Measurements from ENCODE around the gene PRRG3. TPM values are rescaled to one million over a fixed set of nuclear protein-coding genes. Genes with fewer than 3 reads are reported as not detected.

Gene PRRG3
- total RNA-seq, 1 donor from 2014 or later = 5.6 TPM

DNA sequence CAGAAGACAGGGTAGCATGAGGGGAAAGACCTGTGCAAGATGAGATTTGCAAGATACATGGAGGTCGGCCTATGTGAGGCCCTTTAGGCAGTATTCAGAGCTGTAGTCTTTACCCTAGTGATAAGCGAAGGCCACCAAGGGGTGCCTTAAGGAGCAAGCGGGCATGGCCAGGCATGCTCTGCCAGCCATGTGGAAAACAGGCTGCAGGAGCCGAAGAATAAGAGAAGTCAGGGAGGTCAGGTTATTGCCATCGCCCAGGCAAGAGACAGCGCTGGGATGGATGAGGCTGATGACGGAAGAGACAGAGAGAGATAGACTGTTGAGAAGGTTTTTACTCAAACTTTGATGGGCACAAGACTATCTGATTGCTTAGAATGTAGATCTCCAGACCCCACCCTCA is 13.6 kb downstream of the PRRG3 start:
- Mint-ChIP-seq H3K27ac (no peak overlapping the region), H3K4me3 (ENCODE audit: low read depth) (no peak overlapping the region), H3K9me3 (ENCODE audit: low read depth) (peaks cover 9% of the 10 kb centered on the region), H3K36me3 (ENCODE audit: insufficient read depth) (no peaks in the 10 kb centered on the region), H3K27me3 (peaks cover 7% of the 10 kb centered on the region), H3K4me1 (ENCODE audit: low read depth) (no peaks in the 10 kb centered on the region)
- TF ChIP-seq, protein P1, sequence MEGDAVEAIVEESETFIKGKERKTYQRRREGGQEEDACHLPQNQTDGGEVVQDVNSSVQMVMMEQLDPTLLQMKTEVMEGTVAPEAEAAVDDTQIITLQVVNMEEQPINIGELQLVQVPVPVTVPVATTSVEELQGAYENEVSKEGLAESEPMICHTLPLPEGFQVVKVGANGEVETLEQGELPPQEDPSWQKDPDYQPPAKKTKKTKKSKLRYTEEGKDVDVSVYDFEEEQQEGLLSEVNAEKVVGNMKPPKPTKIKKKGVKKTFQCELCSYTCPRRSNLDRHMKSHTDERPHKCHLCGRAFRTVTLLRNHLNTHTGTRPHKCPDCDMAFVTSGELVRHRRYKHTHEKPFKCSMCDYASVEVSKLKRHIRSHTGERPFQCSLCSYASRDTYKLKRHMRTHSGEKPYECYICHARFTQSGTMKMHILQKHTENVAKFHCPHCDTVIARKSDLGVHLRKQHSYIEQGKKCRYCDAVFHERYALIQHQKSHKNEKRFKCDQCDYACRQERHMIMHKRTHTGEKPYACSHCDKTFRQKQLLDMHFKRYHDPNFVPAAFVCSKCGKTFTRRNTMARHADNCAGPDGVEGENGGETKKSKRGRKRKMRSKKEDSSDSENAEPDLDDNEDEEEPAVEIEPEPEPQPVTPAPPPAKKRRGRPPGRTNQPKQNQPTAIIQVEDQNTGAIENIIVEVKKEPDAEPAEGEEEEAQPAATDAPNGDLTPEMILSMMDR (IDR thresholded peaks at IDR 0.05; ENCODE audit: unreplicated experiment) = no peak
- no peak for DNase-seq (ENCODE audit: low spot score, unreplicated experiment)

DNA sequence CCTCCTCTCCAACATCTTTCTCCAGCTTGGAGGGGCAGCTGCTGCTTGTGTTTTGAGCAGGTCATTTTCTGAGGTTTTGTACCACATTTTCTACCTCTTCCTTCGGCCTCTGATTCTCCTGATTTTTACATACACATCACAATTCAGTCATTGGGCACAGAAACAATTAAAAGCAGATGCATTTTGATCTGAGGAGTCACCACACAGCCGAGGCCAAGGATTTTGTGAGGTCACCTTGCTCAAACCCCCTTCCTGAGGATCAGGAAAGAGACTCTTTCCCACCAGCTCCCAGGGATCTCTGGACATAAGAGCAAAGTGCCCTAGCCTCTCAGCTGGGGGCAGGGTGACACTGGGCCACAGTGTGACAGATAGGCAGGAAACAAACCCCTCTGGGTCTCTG is 15.2 kb downstream of the PRRG3 start:
- TF ChIP-seq, protein P1 (IDR thresholded peaks at IDR 0.05; ENCODE audit: unreplicated experiment) = no peak
- Mint-ChIP-seq H3K4me3 (ENCODE audit: low read depth) (no peak overlapping the region), H3K27me3 (peaks cover 7% of the 10 kb centered on the region), H3K36me3 (ENCODE audit: insufficient read depth) (no peaks in the 10 kb centered on the region), H3K9me3 (ENCODE audit: low read depth) (peaks cover 4% of the 10 kb centered on the region), H3K27ac (no peak overlapping the region), H3K4me1 (ENCODE audit: low read depth) (no peaks in the 10 kb centered on the region)
- DNase-seq (ENCODE audit: low spot score, unreplicated experiment) = no peak

DNA sequence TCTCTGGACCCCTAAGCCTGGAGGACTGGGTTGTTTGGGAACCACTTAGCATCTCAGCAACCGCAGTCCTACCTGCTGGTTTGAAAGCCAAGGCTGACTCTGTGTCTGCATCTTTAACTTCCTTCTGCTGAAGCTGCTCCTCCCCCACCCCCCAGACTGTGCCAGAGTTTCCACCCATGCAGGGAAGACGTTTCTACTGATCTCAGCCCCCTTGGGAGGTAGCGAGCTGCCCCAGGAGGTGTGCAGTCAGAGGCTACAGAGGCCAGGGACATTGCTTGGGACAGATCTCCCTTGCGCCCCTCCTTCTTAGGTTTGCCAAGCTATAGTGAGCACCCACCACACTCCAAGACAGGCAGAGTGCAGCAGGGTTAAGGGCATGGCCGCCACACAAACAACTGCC is 15.9 kb downstream of the PRRG3 start:
- peaks cover 3% of the 10 kb centered on the region for H3K9me3 Mint-ChIP-seq (ENCODE audit: low read depth)
- DNase-seq (ENCODE audit: low spot score, unreplicated experiment) = no peak
- TF ChIP-seq, protein P1 (IDR thresholded peaks at IDR 0.05; ENCODE audit: unreplicated experiment) = no peak
- no peaks in the 10 kb centered on the region for H3K4me1 Mint-ChIP-seq (ENCODE audit: low read depth)
- no peaks in the 10 kb centered on the region for H3K36me3 Mint-ChIP-seq (ENCODE audit: insufficient read depth)
- H3K27ac Mint-ChIP-seq = no peak overlapping the region
- H3K27me3 Mint-ChIP-seq = peaks cover 7% of the 10 kb centered on the region
- no peak overlapping the region for H3K4me3 Mint-ChIP-seq (ENCODE audit: low read depth)

DNA sequence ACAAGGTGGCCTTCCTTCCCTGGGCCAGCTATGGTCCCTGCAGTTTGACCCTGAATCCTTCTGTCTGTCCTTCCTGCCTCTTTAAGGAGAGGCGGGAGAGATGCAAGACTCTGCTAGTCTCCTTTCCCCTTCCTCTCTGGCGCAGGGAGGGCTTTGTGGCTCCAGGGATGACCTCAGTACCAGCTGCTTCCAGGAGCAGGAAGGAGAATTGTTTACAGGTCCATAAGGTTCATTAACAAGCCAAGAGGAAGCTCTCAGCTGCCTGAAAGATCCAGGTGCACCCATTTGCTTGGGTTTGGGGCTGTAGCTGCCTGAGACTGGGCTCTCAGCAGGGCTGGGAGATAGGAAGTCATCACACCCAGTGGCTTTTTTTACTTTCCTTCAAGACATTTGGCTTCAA is 16.5 kb downstream of the PRRG3 start:
- Mint-ChIP-seq H3K36me3 (ENCODE audit: insufficient read depth) (no peaks in the 10 kb centered on the region), H3K27me3 (peaks cover 11% of the 10 kb centered on the region), H3K9me3 (ENCODE audit: low read depth) (peaks cover 7% of the 10 kb centered on the region), H3K27ac (no peak overlapping the region), H3K4me1 (ENCODE audit: low read depth) (no peaks in the 10 kb centered on the region), H3K4me3 (ENCODE audit: low read depth) (no peak overlapping the region)
- no peak for DNase-seq (ENCODE audit: low spot score, unreplicated experiment)
- TF ChIP-seq, protein P1 (IDR thresholded peaks at IDR 0.05; ENCODE audit: unreplicated experiment) = no peak

DNA sequence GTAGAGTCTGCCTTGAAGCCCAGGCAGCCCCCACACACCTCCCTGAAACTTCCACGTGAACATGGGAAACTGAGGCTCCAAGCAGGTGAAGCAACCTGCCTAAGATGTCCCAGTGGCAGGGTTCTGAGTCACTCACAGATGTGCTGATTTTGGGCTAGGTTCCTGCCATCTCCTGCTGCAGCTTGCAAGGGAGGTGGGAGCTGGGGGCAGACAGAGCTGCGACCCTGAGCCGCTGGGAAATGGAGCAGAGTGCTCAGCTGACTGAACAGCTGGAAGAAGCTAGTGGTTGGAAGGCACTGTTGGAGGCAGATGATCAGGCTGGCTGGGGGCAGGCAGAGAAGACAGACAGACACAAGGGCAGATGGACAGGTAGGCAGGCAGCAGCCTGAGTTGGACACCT is 17.0 kb downstream of the PRRG3 start:
- H3K4me1 Mint-ChIP-seq (ENCODE audit: low read depth) = no peaks in the 10 kb centered on the region

More for the DNA sequence above, 17.0 kb downstream of the PRRG3 start:
- DNase-seq (ENCODE audit: low spot score, unreplicated experiment) = no peak
- Mint-ChIP-seq H3K27me3 (peaks cover 11% of the 10 kb centered on the region), H3K27ac (no peak overlapping the region), H3K9me3 (ENCODE audit: low read depth) (peaks cover 6% of the 10 kb centered on the region), H3K36me3 (ENCODE audit: insufficient read depth) (no peaks in the 10 kb centered on the region), H3K4me3 (ENCODE audit: low read depth) (no peak overlapping the region)
- TF ChIP-seq, protein P1 (IDR thresholded peaks at IDR 0.05; ENCODE audit: unreplicated experiment) = no peak

Measured in progenitor cell of endocrine pancreas (in vitro differentiated cells).